GM19395 (cell line): ENCODE results near the gene ARIH2.
A peak's percentile ranks its signal among the peaks of the same experiment; 100 is the strongest.
"Not testable (repeated sequence)": the region's sequence is repeated elsewhere in the genome, so short reads cannot be mapped to it uniquely, and the experiment has no call there.

Source experiments
- ATAC-seq: cut with Tn5 transposase; IDR thresholded peaks from one replicate; pipeline ENCODE4 v1.9.1; 2021; ENCODE audit warnings: mild to moderate bottlenecking, moderate library complexity; ENCODE audit not compliant: unreplicated experiment

Gene ARIH2

DNA sequence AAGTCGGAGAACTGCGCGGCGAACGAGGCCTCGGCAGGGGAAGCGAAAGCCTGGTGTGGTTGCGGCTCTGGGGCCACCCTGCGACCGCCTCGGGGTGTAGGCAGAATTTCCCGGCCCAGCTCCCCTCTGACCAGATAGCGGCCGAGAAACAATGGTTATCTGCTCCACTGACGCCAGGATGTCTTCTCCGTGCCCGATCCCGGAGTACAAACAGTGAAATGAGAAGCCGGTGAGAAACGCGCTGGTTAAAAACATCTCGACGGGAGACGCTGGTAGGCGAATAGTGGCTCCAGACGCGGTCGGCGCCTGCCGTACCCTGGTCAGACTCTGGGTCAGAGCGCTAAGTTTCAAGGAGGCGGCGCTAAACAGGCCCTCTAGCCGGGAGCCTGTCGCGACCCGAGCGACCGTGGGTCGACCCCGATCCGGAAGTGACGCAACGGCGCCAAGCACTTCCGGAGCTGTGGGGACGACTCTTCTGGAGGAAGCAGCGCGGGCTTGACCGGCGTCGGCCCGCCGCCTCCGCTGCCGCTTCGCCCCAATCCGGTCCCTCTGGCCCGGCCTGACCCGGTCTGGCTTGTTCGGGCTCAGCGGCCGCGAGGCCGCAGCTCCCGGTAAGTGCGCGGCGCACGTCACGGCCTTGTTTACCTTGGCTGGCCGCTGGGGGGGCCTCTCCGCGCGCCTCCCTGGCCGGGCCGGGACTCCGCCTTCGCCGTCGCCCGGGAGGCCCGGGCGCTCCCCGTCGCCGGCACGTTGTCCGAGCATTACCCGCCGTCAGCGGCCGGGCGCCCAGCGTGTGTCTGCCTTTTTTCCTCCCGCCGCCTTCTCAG lies at the start of gene ARIH2:
Gene ARIH2 (plus strand): TSS at position 455 of the 827 bp plus-strand sequence. CDS start 8,717 bp downstream, outside the sequence.
- peak; percentile 83 for ATAC-seq

GRCh38 chr3:48877671-48878070 lies 41.0 kb upstream of the ARIH2 start:
- ATAC-seq = no peak

- ATAC-seq = no peak
Measured at GRCh38 chr3:48879307-48879993, 39.2 kb upstream of the ARIH2 start.

- no peak for ATAC-seq
Measured at GRCh38 chr3:48879994-48880377, 38.7 kb upstream of the ARIH2 start.

- no peak for ATAC-seq
Measured at GRCh38 chr3:48881006-48881405, 37.6 kb upstream of the ARIH2 start.

- no peak for ATAC-seq
Measured at GRCh38 chr3:48881652-48882114, 37.0 kb upstream of the ARIH2 start.

DNA sequence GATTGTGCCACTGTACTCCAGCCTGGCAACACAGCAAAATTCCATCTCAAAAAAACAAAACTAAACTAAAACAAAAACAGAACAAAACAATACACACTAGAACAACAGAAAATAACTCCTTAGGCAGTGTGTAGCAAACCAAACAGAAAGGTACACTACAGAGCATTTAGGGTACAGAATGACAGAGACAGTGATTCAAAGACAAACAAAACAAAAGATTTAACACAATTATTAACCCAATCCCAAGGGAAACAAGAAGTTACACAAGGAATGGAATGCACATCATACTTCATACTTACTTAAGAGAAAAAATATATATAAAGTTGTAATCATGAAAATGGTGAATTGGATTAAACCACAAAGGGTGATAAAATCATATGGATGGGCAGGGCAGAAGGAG lies 32.9 kb upstream of the ARIH2 start:
- no peak for ATAC-seq

GRCh38 chr3:48891606-48892005 lies 27.0 kb upstream of the ARIH2 start:
- ATAC-seq = no peak

- ATAC-seq = no peak
Measured at GRCh38 chr3:48894516-48894915, 24.1 kb upstream of the ARIH2 start.

GRCh38 chr3:48896936-48897335 lies 21.7 kb upstream of the ARIH2 start:
- no peak for ATAC-seq

GRCh38 chr3:48897460-48898376 lies 20.9 kb upstream of the ARIH2 start:
- no peak for ATAC-seq

- ATAC-seq = peak; percentile 89
Measured at GRCh38 chr3:48898383-48899234, 20.0 kb upstream of the ARIH2 start, which contains the start of gene SLC25A20. Gene SLC25A20 (minus strand): TSS chr3:48898882. CDS start chr3:48898794, 88 bp downstream.

- ATAC-seq = peak; percentile 4
Measured at GRCh38 chr3:48899273-48899672, 19.4 kb upstream of the ARIH2 start.

GRCh38 chr3:48907026-48907425 lies 11.6 kb upstream of the ARIH2 start:
- ATAC-seq = not testable (repeated sequence)

- no peak for ATAC-seq
Measured at GRCh38 chr3:48915296-48915695, 3.3 kb upstream of the ARIH2 start.

- peak; percentile 26 for ATAC-seq
Measured at GRCh38 chr3:48919215-48920138, 835 bp downstream of the ARIH2 start.

- no peak for ATAC-seq
Measured at GRCh38 chr3:48926425-48927392, 8.1 kb downstream of the ARIH2 start.

- no peak for ATAC-seq
Measured at GRCh38 chr3:48927928-48928327, 9.3 kb downstream of the ARIH2 start.
